Measurements from ENCODE around the gene TCHP. TPM values are rescaled to one million over a fixed set of nuclear protein-coding genes. Genes with fewer than 3 reads are reported as not detected.
A peak's percentile ranks its signal among the peaks of the same experiment; 100 is the strongest.

The TCHP gene
- total and polyA plus RNA-seq, 2 of the 13 experiments (the other 11 are each of a cell fraction or from before 2014, with no cell fraction given) = 6.7 to 12.2 TPM

DNA sequence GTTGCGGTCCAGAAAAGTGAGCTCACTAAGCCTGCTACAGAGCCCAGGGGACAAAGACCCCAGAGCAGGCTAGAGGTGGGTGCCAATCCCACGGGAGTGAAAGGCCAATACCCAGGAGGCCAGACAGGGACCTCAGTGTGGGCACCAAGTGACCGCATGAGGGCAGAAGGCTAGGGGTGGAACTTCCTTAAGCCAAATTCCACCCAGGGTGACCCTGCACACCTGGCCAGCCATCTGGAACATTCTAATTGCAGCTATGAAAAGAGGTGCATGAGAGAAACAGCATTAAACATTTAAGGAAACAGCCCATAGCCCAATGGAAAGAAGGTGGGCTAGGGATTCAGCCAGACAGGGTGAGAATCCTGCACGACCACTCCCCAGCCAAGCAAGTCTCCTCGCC is 39.1 kb upstream of the TCHP start:
- Histone ChIP-seq H3K27me3 (ENCODE audit: control insufficient read depth in 1 of 2, insufficient read depth in 2 of 2, low read length in 2 of 2) (no peaks in the 10 kb centered on the region), H3K27ac (ENCODE audit: extremely low read length, insufficient read depth, low read length) (peak overlapping the region; percentile 21), H4K20me1 (ENCODE audit: insufficient read depth, low read length) (no peaks in the 10 kb centered on the region), H3K9ac (ENCODE audit: insufficient read depth, low read depth, low read length) (peak overlapping the region; percentile 7; the same call in 1 of the 2 replicates), H3K4me3 (replicated peaks in 1 of 3; ENCODE audit: insufficient read depth in 1 of 3, low read depth in 2 of 3, low read length in 3 of 3) (no peak overlapping the region), H3K4me1 (ENCODE audit: insufficient read depth, low read length) (peaks cover 65% of the 10 kb centered on the region), H3K36me3 (replicated peaks in 1 of 2; ENCODE audit: control insufficient read depth in 1 of 2, insufficient read depth in 2 of 2, low read length in 2 of 2) (no peaks in the 10 kb centered on the region), H3K9me3 (ENCODE audit: low read length) (no peaks in the 10 kb centered on the region), H3K4me2 (ENCODE audit: low read depth, low read length) (no peak overlapping the region), H2AFZ (ENCODE audit: low read length) (no peak overlapping the region), H3K79me2 (ENCODE audit: insufficient read depth, low read length) (no peaks in the 10 kb centered on the region)
- POLR2A ChIA-PET = no interaction called here
- ATAC-seq (no peak), DNase-seq (ENCODE audit: low spot score) (no peak), FAIRE-seq (no peak)
- TF ChIP-seq ZNF329 (CRISPR knock-in tag; IDR thresholded peaks at IDR 0.05; ENCODE audit: low read depth) = no peak
- TF ChIP-seq, protein P1, sequence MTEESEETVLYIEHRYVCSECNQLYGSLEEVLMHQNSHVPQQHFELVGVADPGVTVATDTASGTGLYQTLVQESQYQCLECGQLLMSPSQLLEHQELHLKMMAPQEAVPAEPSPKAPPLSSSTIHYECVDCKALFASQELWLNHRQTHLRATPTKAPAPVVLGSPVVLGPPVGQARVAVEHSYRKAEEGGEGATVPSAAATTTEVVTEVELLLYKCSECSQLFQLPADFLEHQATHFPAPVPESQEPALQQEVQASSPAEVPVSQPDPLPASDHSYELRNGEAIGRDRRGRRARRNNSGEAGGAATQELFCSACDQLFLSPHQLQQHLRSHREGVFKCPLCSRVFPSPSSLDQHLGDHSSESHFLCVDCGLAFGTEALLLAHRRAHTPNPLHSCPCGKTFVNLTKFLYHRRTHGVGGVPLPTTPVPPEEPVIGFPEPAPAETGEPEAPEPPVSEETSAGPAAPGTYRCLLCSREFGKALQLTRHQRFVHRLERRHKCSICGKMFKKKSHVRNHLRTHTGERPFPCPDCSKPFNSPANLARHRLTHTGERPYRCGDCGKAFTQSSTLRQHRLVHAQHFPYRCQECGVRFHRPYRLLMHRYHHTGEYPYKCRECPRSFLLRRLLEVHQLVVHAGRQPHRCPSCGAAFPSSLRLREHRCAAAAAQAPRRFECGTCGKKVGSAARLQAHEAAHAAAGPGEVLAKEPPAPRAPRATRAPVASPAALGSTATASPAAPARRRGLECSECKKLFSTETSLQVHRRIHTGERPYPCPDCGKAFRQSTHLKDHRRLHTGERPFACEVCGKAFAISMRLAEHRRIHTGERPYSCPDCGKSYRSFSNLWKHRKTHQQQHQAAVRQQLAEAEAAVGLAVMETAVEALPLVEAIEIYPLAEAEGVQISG (CRISPR knock-in tag; IDR thresholded peaks at IDR 0.05) = 0 out of 2 replicates have a peak, but pooled peaks have one; percentile 16
- TF ChIP-seq LCORL (IDR thresholded peaks at IDR 0.05) = no peak
- 0 out of 2 replicates have a peak, but pooled peaks have one; percentile 10 for TF ChIP-seq LCORL (CRISPR knock-in tag; IDR thresholded peaks at IDR 0.05)
- TF ChIP-seq, protein P2, sequence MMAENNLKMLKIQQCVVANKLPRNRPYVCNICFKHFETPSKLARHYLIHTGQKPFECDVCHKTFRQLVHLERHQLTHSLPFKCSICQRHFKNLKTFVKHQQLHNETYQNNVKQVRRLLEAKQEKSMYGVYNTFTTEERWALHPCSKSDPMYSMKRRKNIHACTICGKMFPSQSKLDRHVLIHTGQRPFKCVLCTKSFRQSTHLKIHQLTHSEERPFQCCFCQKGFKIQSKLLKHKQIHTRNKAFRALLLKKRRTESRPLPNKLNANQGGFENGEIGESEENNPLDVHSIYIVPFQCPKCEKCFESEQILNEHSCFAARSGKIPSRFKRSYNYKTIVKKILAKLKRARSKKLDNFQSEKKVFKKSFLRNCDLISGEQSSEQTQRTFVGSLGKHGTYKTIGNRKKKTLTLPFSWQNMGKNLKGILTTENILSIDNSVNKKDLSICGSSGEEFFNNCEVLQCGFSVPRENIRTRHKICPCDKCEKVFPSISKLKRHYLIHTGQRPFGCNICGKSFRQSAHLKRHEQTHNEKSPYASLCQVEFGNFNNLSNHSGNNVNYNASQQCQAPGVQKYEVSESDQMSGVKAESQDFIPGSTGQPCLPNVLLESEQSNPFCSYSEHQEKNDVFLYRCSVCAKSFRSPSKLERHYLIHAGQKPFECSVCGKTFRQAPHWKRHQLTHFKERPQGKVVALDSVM (CRISPR knock-in tag; IDR thresholded peaks at IDR 0.05) = no peak
- no peak for TF ChIP-seq TRIM24 (CRISPR knock-in tag; IDR thresholded peaks at IDR 0.05)
- TF ChIP-seq, protein P3, sequence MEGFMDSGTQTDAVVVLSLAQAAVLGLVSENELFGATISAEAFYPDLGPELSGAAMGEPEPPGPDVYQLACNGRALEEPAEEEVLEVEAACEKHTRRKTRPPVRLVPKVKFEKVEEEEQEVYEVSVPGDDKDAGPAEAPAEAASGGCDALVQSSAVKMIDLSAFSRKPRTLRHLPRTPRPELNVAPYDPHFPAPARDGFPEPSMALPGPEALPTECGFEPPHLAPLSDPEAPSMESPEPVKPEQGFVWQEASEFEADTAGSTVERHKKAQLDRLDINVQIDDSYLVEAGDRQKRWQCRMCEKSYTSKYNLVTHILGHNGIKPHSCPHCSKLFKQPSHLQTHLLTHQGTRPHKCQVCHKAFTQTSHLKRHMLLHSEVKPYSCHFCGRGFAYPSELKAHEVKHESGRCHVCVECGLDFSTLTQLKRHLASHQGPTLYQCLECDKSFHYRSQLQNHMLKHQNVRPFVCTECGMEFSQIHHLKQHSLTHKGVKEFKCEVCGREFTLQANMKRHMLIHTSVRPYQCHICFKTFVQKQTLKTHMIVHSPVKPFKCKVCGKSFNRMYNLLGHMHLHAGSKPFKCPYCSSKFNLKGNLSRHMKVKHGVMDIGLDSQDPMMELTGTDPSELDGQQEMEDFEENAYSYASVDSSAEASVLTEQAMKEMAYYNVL (CRISPR knock-in tag; IDR thresholded peaks at IDR 0.05; ENCODE audit: borderline replicate concordance) = no peak
- no peak for TF ChIP-seq DNMT3B (CRISPR knock-in tag; conservative IDR thresholded peaks at IDR 0.05)
- no peak for TF ChIP-seq ZNF12 (CRISPR knock-in tag; IDR thresholded peaks at IDR 0.05)
- TF ChIP-seq, protein P4, sequence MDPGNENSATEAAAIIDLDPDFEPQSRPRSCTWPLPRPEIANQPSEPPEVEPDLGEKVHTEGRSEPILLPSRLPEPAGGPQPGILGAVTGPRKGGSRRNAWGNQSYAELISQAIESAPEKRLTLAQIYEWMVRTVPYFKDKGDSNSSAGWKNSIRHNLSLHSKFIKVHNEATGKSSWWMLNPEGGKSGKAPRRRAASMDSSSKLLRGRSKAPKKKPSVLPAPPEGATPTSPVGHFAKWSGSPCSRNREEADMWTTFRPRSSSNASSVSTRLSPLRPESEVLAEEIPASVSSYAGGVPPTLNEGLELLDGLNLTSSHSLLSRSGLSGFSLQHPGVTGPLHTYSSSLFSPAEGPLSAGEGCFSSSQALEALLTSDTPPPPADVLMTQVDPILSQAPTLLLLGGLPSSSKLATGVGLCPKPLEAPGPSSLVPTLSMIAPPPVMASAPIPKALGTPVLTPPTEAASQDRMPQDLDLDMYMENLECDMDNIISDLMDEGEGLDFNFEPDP (CRISPR knock-in tag; conservative IDR thresholded peaks at IDR 0.05) = 0 out of 2 replicates have a peak, but pooled peaks have one; percentile 26
- TF ChIP-seq, protein P5, sequence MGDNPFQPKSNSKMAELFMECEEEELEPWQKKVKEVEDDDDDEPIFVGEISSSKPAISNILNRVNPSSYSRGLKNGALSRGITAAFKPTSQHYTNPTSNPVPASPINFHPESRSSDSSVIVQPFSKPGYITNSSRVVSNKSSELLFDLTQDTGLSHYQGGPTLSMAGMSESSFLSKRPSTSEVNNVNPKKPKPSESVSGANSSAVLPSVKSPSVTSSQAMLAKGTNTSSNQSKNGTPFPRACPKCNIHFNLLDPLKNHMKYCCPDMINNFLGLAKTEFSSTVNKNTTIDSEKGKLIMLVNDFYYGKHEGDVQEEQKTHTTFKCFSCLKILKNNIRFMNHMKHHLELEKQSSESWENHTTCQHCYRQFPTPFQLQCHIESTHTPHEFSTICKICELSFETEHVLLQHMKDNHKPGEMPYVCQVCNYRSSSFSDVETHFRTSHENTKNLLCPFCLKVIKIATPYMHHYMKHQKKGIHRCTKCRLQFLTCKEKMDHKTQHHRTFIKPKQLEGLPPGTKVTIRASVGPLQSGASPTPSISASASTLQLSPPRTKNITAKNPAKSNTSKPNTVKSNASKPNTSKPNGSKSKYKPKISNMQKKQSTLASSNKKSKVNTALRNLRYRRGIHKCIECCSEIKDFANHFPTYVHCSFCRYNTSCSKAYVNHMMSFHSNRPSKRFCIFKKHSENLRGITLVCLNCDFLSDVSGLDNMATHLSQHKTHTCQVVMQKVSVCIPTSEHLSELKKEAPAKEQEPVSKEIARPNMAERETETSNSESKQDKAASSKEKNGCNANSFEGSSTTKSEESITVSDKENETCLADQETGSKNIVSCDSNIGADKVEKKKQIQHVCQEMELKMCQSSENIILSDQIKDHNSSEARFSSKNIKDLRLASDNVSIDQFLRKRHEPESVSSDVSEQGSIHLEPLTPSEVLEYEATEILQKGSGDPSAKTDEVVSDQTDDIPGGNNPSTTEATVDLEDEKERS (CRISPR knock-in tag; IDR thresholded peaks at IDR 0.05) = no peak
- no peak for TF ChIP-seq TSC22D2 (CRISPR knock-in tag; IDR thresholded peaks at IDR 0.05; ENCODE audit: borderline replicate concordance)
- BruUV-seq (replicated peaks) = TSS peak; percentile 62
- CTCF ChIA-PET (ENCODE audit: low intra/inter-chr PET ratio, low total read pairs) = no interaction called here
- in situ Hi-C loops (cut with HindIII; ENCODE audit: extremely low pct_ligation_motif_present, low pct_unique_long_range_greater_than_20kb) (no loop called here), intact Hi-C loops (cut with micrococcal nuclease; ENCODE audit: unreplicated experiment) (no loop called here)
- 100% methylated on average over 5 of the region's 5 CpGs for WGBS (ENCODE audit: low lambda C conversion rate)

Data from HepG2 (cell line).